ENCODE data around the gene LMF1. TPM values are rescaled to one million over a fixed set of nuclear protein-coding genes. Genes with fewer than 3 reads are reported as not detected.

The LMF1 gene
- total RNA-seq, 2 donors from 2014 or later = 47.1 to 49.3 TPM

DNA sequence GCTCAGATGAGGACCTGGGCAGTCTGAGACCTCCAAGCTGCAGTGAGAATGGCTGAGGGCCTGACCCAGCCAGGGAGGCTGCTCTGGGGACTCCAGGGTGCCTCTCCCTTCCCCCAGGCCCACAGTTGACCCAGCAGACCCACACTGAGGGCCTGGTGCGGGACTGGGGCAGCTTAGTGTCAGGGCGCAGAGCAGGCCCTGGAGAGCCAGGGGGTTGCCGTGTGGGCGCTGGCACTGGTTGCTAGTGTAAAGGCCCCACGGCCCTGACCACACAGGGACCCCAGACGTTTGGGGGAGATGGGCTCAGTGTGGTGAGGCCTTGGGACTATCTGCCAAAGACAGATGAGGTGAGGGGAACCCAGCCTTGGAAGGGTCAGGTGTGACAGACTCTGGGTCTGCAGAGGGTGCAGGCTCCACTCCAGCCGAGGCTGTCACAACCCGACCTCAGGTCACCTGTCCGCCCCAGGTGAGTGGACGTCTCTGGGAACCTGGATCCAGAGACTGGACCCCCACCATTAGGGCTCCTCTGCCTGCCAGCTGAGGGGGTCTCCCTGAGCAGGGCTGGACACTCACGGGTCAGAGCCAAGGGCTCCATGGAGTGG is 119.5 kb downstream of the LMF1 start:
- H3K9me3 ChIP-seq = no peaks in the 10 kb centered on the region
- no peaks in the 10 kb centered on the region for H3K4me1 ChIP-seq (ENCODE audit: control insufficient read depth in 1 of 2, low read depth in 2 of 2)
- no peak for ATAC-seq (ENCODE audit: insufficient number of reproducible peaks, low FRiP score, low read depth)
- TF ChIP-seq, protein P1, sequence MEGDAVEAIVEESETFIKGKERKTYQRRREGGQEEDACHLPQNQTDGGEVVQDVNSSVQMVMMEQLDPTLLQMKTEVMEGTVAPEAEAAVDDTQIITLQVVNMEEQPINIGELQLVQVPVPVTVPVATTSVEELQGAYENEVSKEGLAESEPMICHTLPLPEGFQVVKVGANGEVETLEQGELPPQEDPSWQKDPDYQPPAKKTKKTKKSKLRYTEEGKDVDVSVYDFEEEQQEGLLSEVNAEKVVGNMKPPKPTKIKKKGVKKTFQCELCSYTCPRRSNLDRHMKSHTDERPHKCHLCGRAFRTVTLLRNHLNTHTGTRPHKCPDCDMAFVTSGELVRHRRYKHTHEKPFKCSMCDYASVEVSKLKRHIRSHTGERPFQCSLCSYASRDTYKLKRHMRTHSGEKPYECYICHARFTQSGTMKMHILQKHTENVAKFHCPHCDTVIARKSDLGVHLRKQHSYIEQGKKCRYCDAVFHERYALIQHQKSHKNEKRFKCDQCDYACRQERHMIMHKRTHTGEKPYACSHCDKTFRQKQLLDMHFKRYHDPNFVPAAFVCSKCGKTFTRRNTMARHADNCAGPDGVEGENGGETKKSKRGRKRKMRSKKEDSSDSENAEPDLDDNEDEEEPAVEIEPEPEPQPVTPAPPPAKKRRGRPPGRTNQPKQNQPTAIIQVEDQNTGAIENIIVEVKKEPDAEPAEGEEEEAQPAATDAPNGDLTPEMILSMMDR (IDR thresholded peaks at IDR 0.05) = no peak
- H3K4me3 ChIP-seq = no peak overlapping the region
- H3K27ac ChIP-seq = no peak overlapping the region
- H3K36me3 ChIP-seq = no peaks in the 10 kb centered on the region
- H3K27me3 ChIP-seq (replicated peaks; ENCODE audit: insufficient read depth) = no peaks in the 10 kb centered on the region
- DNase-seq (ENCODE audit: low spot score) = no peak

DNA sequence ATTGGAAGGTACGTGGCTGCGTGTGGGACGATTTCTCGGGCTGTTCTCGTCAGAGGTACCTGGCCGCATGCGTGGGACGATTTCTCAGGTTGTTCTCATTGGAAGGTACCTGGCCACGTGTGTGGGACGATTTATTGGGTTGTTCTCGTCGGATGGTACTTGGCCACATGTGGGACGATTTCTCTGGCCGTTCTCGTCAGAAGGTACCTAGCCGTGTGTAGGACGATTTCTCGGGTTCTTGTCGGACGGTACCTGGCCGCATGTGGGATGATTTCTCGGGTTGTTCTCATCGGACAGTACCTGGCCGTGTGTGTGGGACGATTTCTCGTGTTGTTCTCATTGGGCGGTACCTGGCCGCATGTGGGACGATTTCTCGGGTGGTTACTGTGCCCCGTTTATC is 120.1 kb downstream of the LMF1 start:
- Histone ChIP-seq H3K9me3 (no peaks in the 10 kb centered on the region), H3K27me3 (replicated peaks; ENCODE audit: insufficient read depth) (no peaks in the 10 kb centered on the region), H3K4me1 (ENCODE audit: control insufficient read depth in 1 of 2, low read depth in 2 of 2) (no peaks in the 10 kb centered on the region), H3K27ac (no peak overlapping the region), H3K4me3 (no peak overlapping the region), H3K36me3 (no peaks in the 10 kb centered on the region)
- DNase-seq (ENCODE audit: low spot score) = no peak
- TF ChIP-seq, protein P1 (IDR thresholded peaks at IDR 0.05) = no peak
- ATAC-seq (ENCODE audit: insufficient number of reproducible peaks, low FRiP score, low read depth) = no peak

DNA sequence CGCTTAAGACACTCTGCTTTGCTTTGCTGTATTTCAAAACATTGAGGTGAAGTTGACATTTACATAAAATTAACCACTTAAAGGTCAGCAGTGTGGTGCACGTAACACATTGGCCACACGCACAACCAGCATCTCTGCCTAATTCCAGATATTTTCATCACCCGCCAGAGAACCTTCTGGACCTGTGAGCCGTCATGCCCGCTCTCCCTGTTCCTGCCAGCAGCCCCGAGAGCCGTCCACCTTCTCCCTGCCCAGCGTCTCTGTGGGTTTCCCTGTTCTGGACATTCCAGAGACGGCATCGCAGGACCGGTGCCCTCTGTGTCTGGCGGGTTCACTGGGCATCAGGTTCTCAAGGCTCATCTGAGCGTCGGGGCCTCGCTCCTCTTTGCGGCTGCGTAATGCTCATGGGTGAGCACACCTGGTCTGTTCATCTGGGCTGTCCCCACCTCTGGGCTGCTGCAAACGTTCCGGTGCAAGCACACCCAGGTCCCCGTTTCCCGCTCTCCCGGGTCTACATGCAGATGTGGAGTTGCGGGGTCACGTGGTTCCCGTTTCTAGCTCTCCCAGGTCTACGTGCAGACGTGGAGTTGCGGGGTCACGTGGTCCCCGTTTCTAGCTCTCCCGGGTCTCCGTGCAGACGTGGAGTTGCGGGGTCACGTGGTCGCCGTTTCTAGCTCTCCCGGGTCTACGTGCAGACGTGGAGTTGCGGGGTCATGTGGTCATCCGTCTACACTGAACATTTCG is 122.1 kb downstream of the LMF1 start:
- H3K9me3 ChIP-seq = no peaks in the 10 kb centered on the region
- TF ChIP-seq, protein P1 (IDR thresholded peaks at IDR 0.05) = no peak
- no peaks in the 10 kb centered on the region for H3K36me3 ChIP-seq
- H3K4me1 ChIP-seq (ENCODE audit: control insufficient read depth in 1 of 2, low read depth in 2 of 2) = no peaks in the 10 kb centered on the region
- no peak overlapping the region for H3K27ac ChIP-seq
- DNase-seq (ENCODE audit: low spot score) (no peak), ATAC-seq (ENCODE audit: insufficient number of reproducible peaks, low FRiP score, low read depth) (no peak)
- H3K4me3 ChIP-seq = no peak overlapping the region
- H3K27me3 ChIP-seq (replicated peaks; ENCODE audit: insufficient read depth) = no peaks in the 10 kb centered on the region

DNA sequence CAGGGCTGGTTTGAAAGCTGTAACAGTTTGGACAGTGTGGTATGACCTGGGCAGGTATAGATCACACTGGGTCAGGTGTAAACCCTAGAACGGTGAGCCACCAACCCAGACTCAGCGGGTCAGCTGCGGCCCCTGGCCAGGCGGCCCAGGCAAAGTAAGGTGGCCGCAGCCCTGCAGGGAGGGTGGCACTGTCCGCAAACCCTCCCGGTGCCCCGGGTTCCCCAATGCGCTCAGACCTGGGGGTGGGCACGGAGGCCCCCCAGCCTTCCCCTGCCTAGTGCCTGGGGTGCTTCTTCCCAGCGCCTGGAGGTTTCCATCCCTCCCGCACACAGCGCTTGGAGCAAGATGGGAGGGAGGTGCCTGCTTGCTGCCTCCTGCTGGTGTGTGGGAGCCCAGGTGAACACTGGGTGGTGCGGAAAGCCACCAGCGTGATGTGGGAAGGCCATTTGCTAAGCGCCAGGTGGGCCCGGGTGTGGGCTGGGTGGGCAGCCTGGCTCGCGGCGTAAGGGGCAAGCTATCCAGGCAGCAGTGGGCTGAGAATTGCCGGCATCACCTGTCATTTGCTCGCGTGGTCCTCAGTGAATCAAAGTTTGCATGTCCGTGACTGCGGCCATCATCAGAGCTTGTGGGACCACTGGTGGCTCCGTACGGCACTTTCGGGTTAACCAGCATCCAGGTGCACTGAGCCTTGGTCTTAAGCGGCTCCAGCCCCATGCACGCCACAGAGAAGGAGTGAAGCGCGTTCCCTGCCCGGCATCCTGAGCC is 122.9 kb downstream of the LMF1 start:
- DNase-seq (ENCODE audit: low spot score) (no peak), ATAC-seq (ENCODE audit: insufficient number of reproducible peaks, low FRiP score, low read depth) (no peak)
- Histone ChIP-seq H3K27ac (no peak overlapping the region), H3K27me3 (replicated peaks; ENCODE audit: insufficient read depth) (no peaks in the 10 kb centered on the region), H3K4me1 (ENCODE audit: control insufficient read depth in 1 of 2, low read depth in 2 of 2) (no peaks in the 10 kb centered on the region), H3K9me3 (no peaks in the 10 kb centered on the region), H3K36me3 (no peaks in the 10 kb centered on the region), H3K4me3 (no peak overlapping the region)
- TF ChIP-seq, protein P1 (IDR thresholded peaks at IDR 0.05) = no peak

DNA sequence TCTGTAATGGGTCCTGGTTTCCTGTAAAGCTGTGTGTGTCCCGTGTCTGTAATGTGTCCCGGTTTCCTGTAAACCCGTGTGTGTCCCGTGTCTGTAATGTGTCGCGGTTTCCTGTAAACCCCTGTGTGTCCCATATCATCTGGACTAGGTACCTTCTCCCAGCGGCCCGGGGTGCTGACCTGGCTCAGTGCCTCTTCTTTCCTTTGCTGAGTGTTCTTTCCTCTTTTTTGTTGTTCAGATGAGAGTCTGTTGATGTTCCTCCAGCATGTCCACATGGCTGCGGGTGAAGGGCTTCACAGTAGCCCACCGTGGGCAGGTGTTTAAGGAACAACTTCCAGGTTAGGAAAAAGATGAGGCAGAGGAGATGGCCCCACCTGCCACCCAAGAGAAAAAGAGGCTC is 123.6 kb downstream of the LMF1 start:
- Histone ChIP-seq H3K27ac (no peak overlapping the region), H3K36me3 (no peaks in the 10 kb centered on the region), H3K4me1 (ENCODE audit: control insufficient read depth in 1 of 2, low read depth in 2 of 2) (no peaks in the 10 kb centered on the region), H3K4me3 (no peak overlapping the region), H3K27me3 (replicated peaks; ENCODE audit: insufficient read depth) (no peaks in the 10 kb centered on the region), H3K9me3 (no peaks in the 10 kb centered on the region)
- DNase-seq (ENCODE audit: low spot score) (no peak), ATAC-seq (ENCODE audit: insufficient number of reproducible peaks, low FRiP score, low read depth) (no peak)
- TF ChIP-seq, protein P1 (IDR thresholded peaks at IDR 0.05) = no peak
